H1 (cell line): ENCODE results near the gene NTN1. TPM values are rescaled to one million over a fixed set of nuclear protein-coding genes. Genes with fewer than 3 reads are reported as not detected.

ENCODE experiments used
- CTCF ChIA-PET: fragments of 300-600 bp; sonication (Branson Sonifier 250); formaldehyde crosslinking; loops from one replicate; lab custom pipeline; 2021; ENCODE audit not compliant: partially characterized antibody; lab: Charles Lee
- POLR2A ChIA-PET: fragments of 300-600 bp; sonication (Branson Sonifier 250); formaldehyde crosslinking; loops from one replicate; lab custom pipeline; 2021; ENCODE audit warnings: inconsistent platforms; ENCODE audit not compliant: partially characterized antibody; lab: Charles Lee
- DNase-seq, 2 experiments: peaks; one replicate each; pipeline versions ENCODE4 v3.0.0 to v3.0.0-alpha.2; 2010 to 2022; ENCODE audit warnings: low spot score in 2 of 2, low read depth in 1 of 2, mixed read lengths in 1 of 2
- FAIRE-seq: peaks from 2 replicates; lab custom pipeline; 2011; peaks lifted over from hg19 to GRCh38; lab: Jason Lieb, UNC
- H2AFZ ChIP-seq: 2 replicates; pipeline ENCODE4 v1.8.1; 2012; ENCODE audit warnings: low read length, inconsistent platforms
- H2AK5ac ChIP-seq: 2 replicates; pipeline ENCODE4 v1.6.1; 2013; ENCODE audit warnings: low read depth, low read length
- H2BK120ac ChIP-seq: replicated peaks from 2 replicates; pipeline ENCODE3; 2013; ENCODE audit warnings: low read depth, low read length, inconsistent platforms
- H2BK12ac ChIP-seq: 2 replicates; pipeline ENCODE4 v1.6.1; 2013; ENCODE audit warnings: low read depth, low read length
- H2BK15ac ChIP-seq: 2 replicates; pipeline ENCODE4 v1.6.1; 2013; ENCODE audit warnings: low read length
- H2BK20ac ChIP-seq: 2 replicates; pipeline ENCODE4 v1.6.1; 2013; ENCODE audit warnings: low read length
- H2BK5ac ChIP-seq: 2 replicates; pipeline ENCODE4 v1.6.1; 2013; ENCODE audit warnings: low read depth, low read length
- H3K14ac ChIP-seq: 2 replicates; pipeline ENCODE4 v1.6.1; 2013; ENCODE audit warnings: inconsistent platforms; ENCODE audit not compliant: insufficient read length
- H3K18ac ChIP-seq: 2 replicates; pipeline ENCODE4 v1.6.1; 2013; ENCODE audit warnings: low read length; ENCODE audit errors: extremely low read depth
- H3K23ac ChIP-seq: 2 replicates; pipeline ENCODE4 v1.6.1; 2013; ENCODE audit warnings: inconsistent platforms; ENCODE audit not compliant: insufficient read length
- H3K23me2 ChIP-seq: 2 replicates; pipeline ENCODE4 v1.6.1; 2013; ENCODE audit warnings: low read depth, low read length
- H3K27ac ChIP-seq: 2 replicates; pipeline ENCODE4 v1.6.1; 2011; ENCODE audit warnings: low read depth, low read length, inconsistent platforms
- H3K27me3 ChIP-seq, 4 experiments: replicated peaks in 1 of 4; 1 replicate in 1 of 4; 2 replicates in 3 of 4; pipeline versions ENCODE4 v1.6.1 to v1.8.1; 2011 to 2013; ENCODE audit warnings: low read length in 3 of 4, mild to moderate bottlenecking in 3 of 4, inconsistent platforms in 2 of 4, mixed read lengths in 2 of 4, moderate library complexity in 1 of 4; ENCODE audit not compliant: control insufficient read depth in 3 of 4, insufficient read depth in 3 of 4; ENCODE audit errors: extremely low read depth in 1 of 4
- H3K36me3 ChIP-seq, 4 experiments: 2 replicates each; pipeline versions ENCODE4 v1.6.1 to v1.8.1; 2011 to 2013; ENCODE audit warnings: mild to moderate bottlenecking in 4 of 4, low read length in 3 of 4, moderate library complexity in 2 of 4, control low read depth in 1 of 4, inconsistent platforms in 1 of 4; ENCODE audit not compliant: insufficient read depth in 4 of 4, control insufficient read depth in 2 of 4
- H3K4ac ChIP-seq: replicated peaks from 2 replicates; pipeline ENCODE3; 2013; ENCODE audit warnings: low read length, low read depth, mixed read lengths, inconsistent platforms; ENCODE audit not compliant: insufficient read length
- H3K4me1 ChIP-seq, 4 experiments: replicated peaks in 1 of 4; 1 replicate in 1 of 4; 2 replicates in 3 of 4; pipeline versions ENCODE4 v1.6.1 to v1.8.1; 2011 to 2013; ENCODE audit warnings: low read length in 3 of 4, inconsistent platforms in 2 of 4, mixed read lengths in 1 of 4; ENCODE audit not compliant: insufficient read depth in 4 of 4, control insufficient read depth in 3 of 4
- H3K4me2 ChIP-seq, 2 experiments: 2 replicates each; pipeline versions ENCODE4 v1.6.1 to v1.8.1; 2011 to 2013; ENCODE audit warnings: low read depth in 2 of 2, low read length in 2 of 2, control low read depth in 1 of 2, inconsistent platforms in 1 of 2, mild to moderate bottlenecking in 1 of 2; ENCODE audit not compliant: insufficient read depth in 1 of 2
- H3K4me3 ChIP-seq, 4 experiments: fragments of 200-600, 300-600 bp in 1 of 4; sonication (generic), shearing (Covaris generic), sonication (Bioruptor Twin) in 1 of 4; 2 replicates each; pipeline versions ENCODE4 v1.5.1 to v1.8.1; 2011 to 2016; ENCODE audit warnings: low read length in 4 of 4, low read depth in 3 of 4, control low read depth in 2 of 4, inconsistent platforms in 2 of 4, mild to moderate bottlenecking in 2 of 4, mixed read lengths in 1 of 4, moderate library complexity in 1 of 4; ENCODE audit not compliant: insufficient read depth in 2 of 4; ENCODE audit errors: extremely low read depth in 1 of 4
- H3K56ac ChIP-seq: replicated peaks from 2 replicates; pipeline ENCODE3; 2013; ENCODE audit warnings: low read depth, mild to moderate bottlenecking, mixed read lengths, low read length, inconsistent platforms; ENCODE audit not compliant: insufficient read length
- H3K79me1 ChIP-seq: 2 replicates; pipeline ENCODE4 v1.6.1; 2013; ENCODE audit warnings: low read depth, low read length, control low read depth
- H3K79me2 ChIP-seq, 2 experiments: 2 replicates each; pipeline versions ENCODE4 v1.6.1 to v1.8.1; 2012 to 2013; ENCODE audit warnings: low read length in 2 of 2, mild to moderate bottlenecking in 2 of 2, inconsistent platforms in 1 of 2; ENCODE audit not compliant: insufficient read depth in 2 of 2, control insufficient read depth in 1 of 2
- H3K9ac ChIP-seq, 4 experiments: replicated peaks in 1 of 4; 1 replicate in 1 of 4; 2 replicates in 3 of 4; pipeline versions ENCODE4 v1.6.1 to v1.8.1; 2011 to 2013; ENCODE audit warnings: low read depth in 3 of 4, low read length in 3 of 4, control low read depth in 2 of 4, mild to moderate bottlenecking in 2 of 4, moderate library complexity in 2 of 4, inconsistent platforms in 1 of 4; ENCODE audit errors: extremely low read depth in 1 of 4
- H3K9me3 ChIP-seq, 2 experiments: 2 replicates each; pipeline versions ENCODE4 v1.6.1 to v1.8.1; 2012 to 2013; ENCODE audit warnings: mild to moderate bottlenecking in 2 of 2, moderate library complexity in 2 of 2, control low read depth in 1 of 2, inconsistent platforms in 1 of 2, low read depth in 1 of 2, low read length in 1 of 2, mixed read lengths in 1 of 2; ENCODE audit not compliant: insufficient read depth in 2 of 2
- H4K20me1 ChIP-seq, 2 experiments: replicated peaks in 1 of 2; 2 replicates each; pipeline versions ENCODE3 to v1.8.1; 2011 to 2013; ENCODE audit warnings: inconsistent platforms in 2 of 2, low read length in 2 of 2, mild to moderate bottlenecking in 1 of 2; ENCODE audit not compliant: insufficient read depth in 2 of 2, control insufficient read depth in 1 of 2
- H4K5ac ChIP-seq: 2 replicates; pipeline ENCODE4 v1.6.1; 2013; ENCODE audit warnings: low read length, low read depth, mixed read lengths, inconsistent platforms; ENCODE audit not compliant: insufficient read length
- H4K8ac ChIP-seq: 2 replicates; pipeline ENCODE4 v1.8.0; 2013; ENCODE audit warnings: mild to moderate bottlenecking, moderate library complexity, low read length, inconsistent platforms; ENCODE audit not compliant: insufficient read depth; ENCODE audit errors: extremely low read depth
- H4K91ac ChIP-seq: replicated peaks from 2 replicates; pipeline ENCODE3; 2013; ENCODE audit warnings: low read length, mixed read lengths, inconsistent platforms; ENCODE audit not compliant: insufficient read length
- JUND ChIP-seq: IDR thresholded peaks from 2 replicates; pipeline ENCODE4 v1.6.1; 2011; ENCODE audit warnings: mild to moderate bottlenecking, improper control_type of control experiment, low read length
- SIRT6 ChIP-seq: IDR thresholded peaks from one replicate; pipeline ENCODE4 v1.7.1; 2012; ENCODE audit warnings: low read length, inconsistent platforms
- TEAD4 ChIP-seq: IDR thresholded peaks from 2 replicates; pipeline ENCODE4 v1.6.1; 2012; ENCODE audit warnings: low read depth, low read length, inconsistent platforms, mixed read lengths
- WGBS, 2 experiments: shearing (Covaris generic) in 1 of 2; methylation state at CpG; one replicate each; pipeline versions ENCODE4 v1.1.6 to v1.1.7; 2013 to 2015; ENCODE audit warnings: low lambda C conversion rate in 2 of 2, mixed read lengths in 2 of 2, inconsistent platforms in 1 of 2, low coverage in 1 of 2, missing lambda C conversion rate in 1 of 2; ENCODE audit not compliant: insufficient replicate concordance in 2 of 2, insufficient coverage in 1 of 2, insufficient read length in 1 of 2; ENCODE audit errors: extremely low coverage in 1 of 2, missing lambda C conversion rate in 1 of 2; 5-methylcytosine and 5-hydroxymethylcytosine counted together
- polyA plus RNA-seq, 7 experiments: library from polyadenylated mRNA; depleted of rRNA in 3 of 7; stranded (reverse) in 5 of 7; unstranded in 2 of 7; fragments of >200 nt in 5 of 7; fragments of 200-250 nt in 2 of 7; gene quantifications; 1 replicate in 5 of 7; 2 replicates in 1 of 7; 4 replicates in 1 of 7; pipeline versions ENCODE4 v1.2.1 to v1.2.3, GENCODE V29; 2011 to 2013; ENCODE audit warnings: missing spikeins in 2 of 7, mixed read lengths in 2 of 7
- total RNA-seq: library from RNA; stranded (reverse); fragmentation: NEBNext Ultra II Directional; extraction: Animal tissue kit (Norgen Biotek cat#: 25700); gene quantifications from 2 replicates; pipeline ENCODE4 v1.2.1, GENCODE V29; 2021

The NTN1 gene
- total and polyA plus RNA-seq, 2 of the 8 experiments (the other 6 are each of a cell fraction or from before 2014, with no cell fraction given): 2.0 to 2.3 TPM

DNA sequence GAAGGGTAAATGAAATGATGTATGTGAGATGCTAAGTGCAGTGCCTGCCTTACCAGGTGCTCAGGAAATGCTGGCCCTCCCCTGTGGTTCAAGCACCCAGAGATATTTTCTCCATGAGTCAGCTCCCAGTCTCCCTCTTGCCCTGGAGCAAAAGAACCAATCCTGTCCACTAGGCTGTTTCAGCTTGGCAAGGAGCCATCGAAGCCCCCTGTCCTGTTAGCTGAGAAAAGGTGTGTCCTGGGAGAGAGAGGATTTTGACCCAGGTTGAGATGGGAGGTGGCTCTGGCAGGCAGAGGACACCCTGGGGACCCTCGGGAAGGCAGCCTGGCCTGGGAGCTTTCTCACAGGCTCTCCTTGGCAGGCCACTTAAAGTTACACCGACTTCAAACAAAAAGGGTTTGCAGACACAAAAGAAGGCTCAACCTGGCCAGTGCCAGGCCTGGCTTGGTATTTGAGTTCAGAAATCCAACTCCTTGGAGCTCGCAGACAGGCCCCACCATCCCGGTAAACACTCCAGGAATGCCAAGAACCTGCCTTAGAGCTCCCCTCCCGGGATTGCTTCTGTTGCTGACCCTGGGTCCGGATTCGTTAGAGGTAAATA lies 29.6 kb downstream of the NTN1 start:
- H4K8ac ChIP-seq: no peak overlapping the region; the same call in 1 of the 2 replicates
- H4K20me1 ChIP-seq: no peaks in the 10 kb centered on the region
- peaks cover 10 to 29% (median 21%) of the 10 kb centered on the region in 4 experiments for H3K4me1 ChIP-seq
- peaks cover 3 to 30% (median 29%) of the 10 kb centered on the region in 4 experiments for H3K27me3 ChIP-seq
- H2AFZ ChIP-seq: no peak overlapping the region
- H2BK15ac ChIP-seq: no peak overlapping the region
- peaks cover 0 to 2% (median 0%) of the 10 kb centered on the region in 4 experiments; a peak in 1 of 8 replicates for H3K36me3 ChIP-seq
- H3K9me3 ChIP-seq: no peaks in the 10 kb centered on the region; a peak in 2 of 4 replicates
- DNase-seq: peak; percentile 41 to 59
- peak overlapping the region; percentile 44 for H4K91ac ChIP-seq
- H3K9ac ChIP-seq: no peak overlapping the region
- ChIA-PET CTCF (interaction anchor here (0.7 to 3.2 kb wide), 9 partner anchors 13 to 471 kb away, joined by 3 to 11 read pairs (median 3); no protein-coding TSS in a partner anchor), POLR2A (interaction anchor here (2.0 kb wide), 1 partner anchor 13 kb away, joined by 12 read pairs; no protein-coding TSS in a partner anchor)
- H3K23me2 ChIP-seq: peaks cover 2% of the 10 kb centered on the region
- WGBS, 2 experiments: 66% methylated on average over 8 of the region's 8 CpGs; no CpG with 5 or more reads in 1 of the 2 experiments
- no peaks in the 10 kb centered on the region for H3K79me2 ChIP-seq
- H3K14ac ChIP-seq: no peak overlapping the region
- no peak overlapping the region for H2BK120ac ChIP-seq
- no peak overlapping the region for H3K4ac ChIP-seq
- peak overlapping the region; percentile 49; the same call in 1 of the 2 replicates for H2BK20ac ChIP-seq
- H3K4me2 ChIP-seq: peak overlapping the region in 1 of 2 experiments; percentile 9; a peak in 2 of 4 replicates
- H2BK5ac ChIP-seq: peak overlapping the region; percentile 4; the same call in 1 of the 2 replicates
- H3K18ac ChIP-seq: peak overlapping the region; percentile 64
- H4K5ac ChIP-seq: no peak overlapping the region
- no peak overlapping the region; the same call in 1 of the 2 replicates for H2AK5ac ChIP-seq
- TF ChIP-seq SIRT6 (no peak), TEAD4 (0 out of 2 replicates have a peak, but pooled peaks have one; percentile 7), JUND (peak; percentile 64; the same call in 1 of the 2 replicates)
- peak overlapping the region; percentile 41; the same call in 1 of the 2 replicates for H2BK12ac ChIP-seq
- H3K4me3 ChIP-seq: no peak overlapping the region
- peak; percentile 48 for FAIRE-seq
- H3K27ac ChIP-seq: no peak overlapping the region
- no peak overlapping the region for H3K56ac ChIP-seq
- no peaks in the 10 kb centered on the region for H3K79me1 ChIP-seq
- H3K23ac ChIP-seq: no peak overlapping the region
